ENCODE data around the gene DAZ1. TPM values are rescaled to one million over a fixed set of nuclear protein-coding genes. Genes with fewer than 3 reads are reported as not detected.
"Not testable (repeated sequence)": the region's sequence is repeated elsewhere in the genome, so short reads cannot be mapped to it uniquely, and the experiment has no call there.

The DAZ1 gene, protein sequence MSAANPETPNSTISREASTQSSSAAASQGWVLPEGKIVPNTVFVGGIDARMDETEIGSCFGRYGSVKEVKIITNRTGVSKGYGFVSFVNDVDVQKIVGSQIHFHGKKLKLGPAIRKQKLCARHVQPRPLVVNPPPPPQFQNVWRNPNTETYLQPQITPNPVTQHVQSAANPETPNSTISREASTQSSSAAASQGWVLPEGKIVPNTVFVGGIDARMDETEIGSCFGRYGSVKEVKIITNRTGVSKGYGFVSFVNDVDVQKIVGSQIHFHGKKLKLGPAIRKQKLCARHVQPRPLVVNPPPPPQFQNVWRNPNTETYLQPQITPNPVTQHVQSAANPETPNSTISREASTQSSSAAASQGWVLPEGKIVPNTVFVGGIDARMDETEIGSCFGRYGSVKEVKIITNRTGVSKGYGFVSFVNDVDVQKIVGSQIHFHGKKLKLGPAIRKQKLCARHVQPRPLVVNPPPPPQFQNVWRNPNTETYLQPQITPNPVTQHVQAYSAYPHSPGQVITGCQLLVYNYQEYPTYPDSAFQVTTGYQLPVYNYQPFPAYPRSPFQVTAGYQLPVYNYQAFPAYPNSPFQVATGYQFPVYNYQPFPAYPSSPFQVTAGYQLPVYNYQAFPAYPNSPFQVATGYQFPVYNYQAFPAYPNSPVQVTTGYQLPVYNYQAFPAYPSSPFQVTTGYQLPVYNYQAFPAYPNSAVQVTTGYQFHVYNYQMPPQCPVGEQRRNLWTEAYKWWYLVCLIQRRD
- not detected for polyA plus RNA-seq (ENCODE audit: insufficient read length in 12 of 12)
- long read RNA-seq, donor 1, result 0 reads
- long read RNA-seq, donor 2, result 0 reads
- long read RNA-seq, donor 3, result 0 reads
- long read RNA-seq, donor 4, result 0 reads
- long read RNA-seq, donor 5, result 0 reads
- long read RNA-seq, donor 6, result 0 reads
- long read RNA-seq, donor 7, result 0 reads
- long read RNA-seq, donor 8, result 0 reads
- long read RNA-seq, donor 9, result 0 reads
- long read RNA-seq, donor 10, result 0 reads
- long read RNA-seq, donor 11, result 0 reads

GRCh38 chrY:23198908-23199307 lies at the start of gene DAZ1:
Gene DAZ1, minus strand, starts transcription at chrY:23199008. Its CDS starts 208 bp downstream, at chrY:23198800.
- DNase-seq, result not testable (repeated sequence)

DNA sequence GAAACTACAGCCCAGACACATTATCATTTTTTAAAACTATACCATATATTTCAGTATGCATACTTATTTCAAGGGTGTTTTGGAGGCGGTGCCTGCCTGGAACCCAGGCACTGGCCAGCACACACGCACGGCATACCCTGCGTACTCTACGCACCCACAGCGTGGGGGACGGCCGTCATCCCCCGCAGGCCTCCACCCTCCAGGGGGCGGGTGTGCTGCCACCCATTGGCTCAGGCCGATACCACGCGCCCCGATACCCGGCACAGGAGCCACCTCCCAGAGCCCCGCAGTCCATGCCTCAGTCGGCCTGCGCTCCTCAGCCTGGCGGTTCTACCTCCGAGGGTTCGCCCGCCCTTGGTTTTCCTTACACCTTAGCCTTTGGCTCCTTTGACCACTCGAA lies 20.4 kb upstream of the DAZ1 start, which contains the start of gene DAZ2:
Gene DAZ2 (plus strand): TSS at position 301 of the 400 bp plus-strand sequence. CDS start 208 bp downstream, outside the sequence.
- not testable (repeated sequence) for DNase-seq

GRCh38 chrY:23210681-23211080 lies 11.9 kb upstream of the DAZ1 start:
- not testable (repeated sequence) for DNase-seq

DNA sequence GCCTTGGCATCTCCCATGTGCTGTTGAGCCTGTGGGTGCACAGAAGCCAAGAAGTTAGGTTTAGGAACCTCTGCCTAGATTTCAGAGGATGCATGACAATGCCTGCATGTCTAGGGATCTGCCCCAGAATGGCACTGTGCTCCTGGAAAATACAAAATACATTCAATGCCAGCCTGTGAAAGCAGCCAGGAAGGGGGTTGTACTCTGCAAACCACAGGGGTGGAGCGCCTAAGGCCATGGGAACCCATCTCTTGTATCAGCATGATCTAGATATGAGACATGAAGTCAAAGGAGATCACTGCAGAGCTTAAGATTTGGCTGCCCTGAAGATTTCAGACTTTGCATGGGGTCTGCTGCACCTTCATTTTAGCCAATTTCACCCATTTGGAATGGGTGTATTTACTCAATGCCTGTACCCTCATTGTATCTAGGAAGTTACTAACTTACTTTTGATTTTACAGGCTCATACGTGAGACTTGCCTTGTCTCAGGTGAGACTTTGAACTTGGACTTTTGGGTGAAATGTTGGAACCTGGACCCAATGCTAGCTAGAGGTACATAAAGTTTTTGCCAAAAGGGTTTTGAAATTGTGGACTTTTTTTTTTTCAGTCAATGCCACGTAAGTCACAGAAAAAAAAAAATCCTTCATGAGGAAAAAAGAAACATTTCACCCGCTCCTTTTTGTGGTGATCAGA lies 11.1 kb upstream of the DAZ1 start:
- DNase-seq, result not testable (repeated sequence)

GRCh38 chrY:23207455-23207854 lies 8.6 kb upstream of the DAZ1 start:
- DNase-seq, result not testable (repeated sequence)

Other genes starting within 250 kb of the DAZ1 start
- gene BPY2, start 214.7 kb downstream of the DAZ1 start, polyA plus RNA-seq (ENCODE audit: insufficient read length in 12 of 12), result not detected
- gene DAZ2, start 20.5 kb upstream of the DAZ1 start, polyA plus RNA-seq (ENCODE audit: insufficient read length in 12 of 12), result not detected

All from muscle of arm (tissue), 14 donors.